Adrenal gland (tissue), 5 donors: Measurements from ENCODE around the gene OR56A5.

ENCODE experiments used
- CTCF ChIP-seq, 6 experiments: fragments of 450-650 bp in 4 of 6; fragments of 200-600 bp in 2 of 6; sonication (generic) in 1 of 6; IDR thresholded peaks; 1 replicate in 5 of 6; 2 replicates in 1 of 6; pipeline versions ENCODE4 v1.5.1 to v1.8.0; 2016 to 2021; ENCODE audit warnings: antibody characterized with exemption in 6 of 6, mild to moderate bottlenecking in 2 of 6, moderate library complexity in 1 of 6
- POLR2A ChIP-seq, 2 donors: fragments of 450-650 bp; IDR thresholded peaks; one replicate each; pipeline ENCODE4 v1.6.1; 2017; ENCODE audit warnings: antibody characterized with exemption in 2 of 2, mild to moderate bottlenecking in 2 of 2, moderate library complexity in 1 of 2
- donor health status: DM: no; HTN: no; CAD: no.

- TF ChIP-seq POLR2A (IDR thresholded peaks at IDR 0.05) (no peak), CTCF (IDR thresholded peaks at IDR 0.05) (no peak)
These were observed 35.6 kb downstream of the OR56A5 start for GRCh38 chr11:5932671-5933070.
